ENCODE data around the gene ITPR3. TPM values are rescaled to one million over a fixed set of nuclear protein-coding genes. Genes with fewer than 3 reads are reported as not detected.
A peak's percentile ranks its signal among the peaks of the same experiment; 100 is the strongest.

The ITPR3 gene
- total RNA-seq, 4 donors from 2014 or later = 76.8 to 101 (median 93.9) TPM

DNA sequence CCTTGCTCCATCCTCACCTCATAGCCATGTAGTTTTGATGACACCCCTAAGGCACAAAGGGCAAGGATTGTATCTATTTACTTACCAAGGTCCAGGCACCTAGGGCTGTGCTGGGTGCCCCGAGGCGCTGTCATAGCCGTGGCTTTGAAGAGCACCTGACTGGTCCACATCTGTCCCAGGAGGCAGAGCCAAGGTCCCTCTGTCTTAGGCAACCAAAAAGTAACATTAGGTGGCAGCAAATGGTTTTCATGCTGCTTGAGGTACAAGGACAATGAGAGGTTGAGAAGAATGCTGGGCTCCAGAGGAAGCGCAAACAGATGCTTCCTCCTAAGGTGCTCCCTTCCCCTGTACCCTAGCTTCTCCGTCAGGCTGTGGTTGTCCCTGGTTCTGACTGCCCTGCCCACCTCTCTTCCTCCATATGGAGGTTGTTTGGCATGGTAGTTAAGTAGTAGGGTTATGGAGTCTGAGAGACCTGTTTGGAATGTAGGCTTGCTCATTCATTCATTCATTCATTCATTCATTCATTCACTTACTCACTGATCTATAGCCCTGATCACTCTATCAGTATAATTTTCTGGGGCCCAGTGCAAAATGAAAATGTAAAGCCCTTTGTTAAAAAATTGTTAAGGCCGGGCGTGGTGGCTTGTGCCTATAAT is 93.4 kb downstream of the ITPR3 start:
- Histone ChIP-seq H3K4me1 (peaks cover 0 to 36% (median 15%) of the 10 kb centered on the region in 4 donors), H3K4me3 (no peak overlapping the region), H3K9me3 (no peaks in the 10 kb centered on the region), H3K27ac (no peak overlapping the region), H3K27me3 (no peaks in the 10 kb centered on the region), H3K36me3 (peaks cover 0 to 3% (median 0%) of the 10 kb centered on the region in 3 donors)
- WGBS, 2 donors = 88% methylated on average over 7 of the region's 7 CpGs
- TF ChIP-seq CTCF (IDR thresholded peaks at IDR 0.05) = no peak
- TF ChIP-seq EP300 (IDR thresholded peaks at IDR 0.05) = no peak
- TF ChIP-seq POLR2A (IDR thresholded peaks at IDR 0.05) = no peak
- no peak for DNase-seq (ENCODE audit: low spot score in 2 of 2)

DNA sequence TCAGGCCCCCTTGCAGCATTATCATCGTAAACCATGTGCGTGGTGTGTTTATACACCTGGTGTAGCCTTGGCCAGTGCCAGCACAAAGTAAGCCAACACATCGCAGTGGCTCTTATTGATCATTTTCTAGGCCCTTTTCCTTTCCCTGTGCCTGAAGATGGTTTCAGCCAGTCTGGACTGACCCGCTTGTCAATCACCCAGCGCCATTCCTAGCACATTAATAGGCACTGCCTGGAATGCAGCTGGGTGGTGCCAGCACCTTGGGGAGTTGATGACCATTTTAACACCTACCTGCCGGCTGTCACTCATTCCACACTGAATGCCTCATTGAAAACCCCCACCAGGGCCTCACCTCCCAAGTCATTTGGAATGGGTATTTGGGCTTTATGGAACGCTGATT is 95.3 kb downstream of the ITPR3 start:
- H3K9me3 ChIP-seq = no peaks in the 10 kb centered on the region
- TF ChIP-seq POLR2A (IDR thresholded peaks at IDR 0.05) (no peak), CTCF (IDR thresholded peaks at IDR 0.05) (no peak), EP300 (IDR thresholded peaks at IDR 0.05) (no peak)
- no peaks in the 10 kb centered on the region for H3K27me3 ChIP-seq
- H3K36me3 ChIP-seq = no peaks in the 10 kb centered on the region
- H3K27ac ChIP-seq = no peak overlapping the region
- DNase-seq (ENCODE audit: low spot score in 2 of 2) = no peak
- peaks cover 0 to 22% (median 5%) of the 10 kb centered on the region in 4 donors for H3K4me1 ChIP-seq
- no peak overlapping the region for H3K4me3 ChIP-seq
- 71 to 78% methylated on average over 7 of the region's 7 CpGs for WGBS, 2 donors

- 77 to 82% methylated on average over 8 of the region's 8 CpGs for WGBS, 2 donors
Observed at GRCh38 chr6:33716890-33717632, 95.9 kb downstream of the ITPR3 start.

DNA sequence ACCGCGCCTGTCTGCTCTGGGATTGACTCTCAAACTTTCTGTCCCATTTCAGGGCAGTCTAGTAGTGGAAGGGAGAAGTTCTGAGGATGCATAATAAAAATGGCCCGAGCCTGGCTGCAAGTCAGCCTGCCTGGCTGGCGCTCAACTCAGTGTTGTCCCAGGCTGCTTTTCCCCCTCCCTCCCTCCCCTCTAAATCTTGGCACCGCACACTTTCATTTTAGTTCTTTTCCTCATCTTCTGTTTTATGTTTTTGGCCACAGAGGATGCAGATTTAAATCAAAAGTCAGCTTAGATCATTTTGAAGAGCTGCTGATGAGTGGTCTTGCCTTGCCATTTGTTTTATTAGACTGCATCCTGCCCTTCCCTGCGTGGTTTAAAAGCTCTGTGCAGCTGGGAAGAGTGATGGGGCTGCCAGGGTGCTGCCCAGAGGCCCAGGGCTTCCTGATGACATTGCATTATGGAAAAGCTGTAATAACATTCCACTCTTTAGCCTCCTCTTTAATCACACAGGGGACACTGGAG is 96.9 kb downstream of the ITPR3 start:
- H3K9me3 ChIP-seq = no peaks in the 10 kb centered on the region
- no peak overlapping the region for H3K4me3 ChIP-seq
- WGBS, 2 donors = 16 to 36% methylated on average over 6 of the region's 6 CpGs
- DNase-seq (ENCODE audit: low spot score in 2 of 2) = no peak
- no peaks in the 10 kb centered on the region for H3K36me3 ChIP-seq
- H3K4me1 ChIP-seq = peaks cover 0 to 16% (median 5%) of the 10 kb centered on the region in 4 donors
- TF ChIP-seq EP300 (IDR thresholded peaks at IDR 0.05) (no peak), CTCF (IDR thresholded peaks at IDR 0.05) (no peak), POLR2A (IDR thresholded peaks at IDR 0.05) (no peak)
- no peaks in the 10 kb centered on the region for H3K27me3 ChIP-seq
- H3K27ac ChIP-seq = peak overlapping the region in 2 of 4 donors; percentile 58

More at GRCh38 chr6:33716890-33717632, 95.9 kb downstream of the ITPR3 start:
- no peak for TF ChIP-seq POLR2A (IDR thresholded peaks at IDR 0.05)
- TF ChIP-seq EP300 (IDR thresholded peaks at IDR 0.05) = no peak
- TF ChIP-seq CTCF (IDR thresholded peaks at IDR 0.05) = no peak
- H3K4me1 ChIP-seq = peaks cover 0 to 18% (median 5%) of the 10 kb centered on the region in 4 donors
- H3K27me3 ChIP-seq = no peaks in the 10 kb centered on the region
- H3K9me3 ChIP-seq = no peaks in the 10 kb centered on the region
- H3K4me3 ChIP-seq = no peak overlapping the region
- DNase-seq (ENCODE audit: low spot score in 2 of 2) = no peak
- no peaks in the 10 kb centered on the region for H3K36me3 ChIP-seq
- peak overlapping the region in 3 of 4 donors; percentile 4 to 45 (median 18) for H3K27ac ChIP-seq

DNA sequence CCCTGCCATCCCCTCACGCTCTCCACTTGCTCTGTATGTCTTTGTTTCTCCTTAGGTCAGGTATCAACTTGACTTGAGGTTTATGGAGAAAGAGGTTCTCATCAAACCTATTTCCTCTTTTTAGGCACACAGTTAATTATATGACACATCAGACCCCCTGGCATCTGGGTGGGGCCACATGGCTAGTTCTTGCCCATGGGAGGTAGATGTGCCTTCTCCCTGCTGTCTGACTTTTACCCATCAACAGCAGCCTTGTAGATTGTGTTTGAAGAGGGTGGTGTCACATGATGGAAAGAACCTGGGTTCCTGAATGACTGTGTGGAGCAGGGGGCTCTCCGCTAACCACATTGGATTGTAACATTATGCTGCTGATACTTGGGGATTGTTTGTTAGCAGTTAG is 97.6 kb downstream of the ITPR3 start:
- TF ChIP-seq EP300 (IDR thresholded peaks at IDR 0.05) (no peak), POLR2A (IDR thresholded peaks at IDR 0.05) (no peak), CTCF (IDR thresholded peaks at IDR 0.05) (no peak)
- no peak overlapping the region for H3K27ac ChIP-seq
- WGBS, 2 donors = 94 to 98% methylated on average over 2 of the region's 2 CpGs
- peaks cover 0 to 16% (median 5%) of the 10 kb centered on the region in 4 donors for H3K4me1 ChIP-seq
- no peaks in the 10 kb centered on the region for H3K36me3 ChIP-seq
- no peak for DNase-seq (ENCODE audit: low spot score in 2 of 2)
- no peak overlapping the region for H3K4me3 ChIP-seq
- H3K27me3 ChIP-seq = no peaks in the 10 kb centered on the region
- no peaks in the 10 kb centered on the region for H3K9me3 ChIP-seq
